GM12872 (cell line): ENCODE measurements around the gene UHRF2.

ENCODE experiments used
- CTCF ChIP-seq: IDR thresholded peaks from 3 replicates; pipeline ENCODE4 v1.5.1; 2011; ENCODE audit warnings: low read depth, mild to moderate bottlenecking, low read length, moderate library complexity; ENCODE audit not compliant: insufficient read depth

Gene UHRF2

GRCh38 chr9:6495466-6495865 lies 82.5 kb downstream of the UHRF2 start:
- no peak for TF ChIP-seq CTCF

- no peak for TF ChIP-seq CTCF
Observed at GRCh38 chr9:6498982-6499381, 86.0 kb downstream of the UHRF2 start.

GRCh38 chr9:6501526-6502210 lies 88.7 kb downstream of the UHRF2 start:
- no peak for TF ChIP-seq CTCF

- no peak for TF ChIP-seq CTCF
Observed at GRCh38 chr9:6502399-6502798, 89.4 kb downstream of the UHRF2 start.

GRCh38 chr9:6506571-6506970 lies 93.6 kb downstream of the UHRF2 start:
- TF ChIP-seq CTCF, result no peak

- TF ChIP-seq CTCF, result no peak
Observed at GRCh38 chr9:6512085-6512657, 99.2 kb downstream of the UHRF2 start.

GRCh38 chr9:6522263-6522662 lies 109.3 kb downstream of the UHRF2 start:
- TF ChIP-seq CTCF, result no peak
